Adipose tissue (tissue), 3 donors: Measurements from ENCODE around the gene ANAPC15. TPM values are rescaled to one million over a fixed set of nuclear protein-coding genes. Genes with fewer than 3 reads are reported as not detected.
A peak's percentile ranks its signal among the peaks of the same experiment; 100 is the strongest.

Experiments used
- H3K27ac ChIP-seq: one replicate; pipeline ENCODE4 v1.5.1; 2013; ENCODE audit warnings: low read depth, low read length
- WGBS, 3 donors: extraction: QIAGEN DNeasy Blood & Tissue Kit; methylation state at CpG; one replicate each; pipeline ENCODE4 v1.1.7; 2013; 5-methylcytosine and 5-hydroxymethylcytosine counted together
- polyA plus RNA-seq, 3 donors: library from polyadenylated mRNA; stranded (reverse); fragments of 200-250 nt; gene quantifications; one replicate each; pipeline ENCODE4 v1.2.3, GENCODE V29; 2013
- donor health status: healthy with polysubstance abuse.
- donor health status: Bipolar disorder and iron deficiency.
- donor health status: healthy.

ANAPC15 gene
- polyA plus RNA-seq, 3 donors = 26.8 to 46.9 (median 42.3) TPM

DNA sequence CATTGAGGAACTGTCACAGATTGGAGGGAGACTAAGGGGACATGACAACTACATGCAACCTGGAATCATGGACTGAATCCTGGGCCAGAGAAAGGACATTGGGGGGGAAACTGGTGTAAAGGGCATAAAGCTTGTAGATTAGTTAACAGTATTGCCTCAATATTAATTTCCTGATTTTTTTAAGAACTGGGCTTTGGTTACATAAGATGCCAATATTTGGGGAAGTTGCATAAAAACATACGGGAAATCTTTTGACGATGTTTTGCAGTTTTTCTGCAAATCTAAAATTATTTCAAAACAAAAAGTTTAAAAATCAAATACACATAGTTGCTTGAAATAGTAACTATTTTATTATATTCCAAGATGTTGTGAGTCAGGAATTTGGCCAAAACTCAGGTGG, 20.2 kb upstream of the ANAPC15 start:
- 32 to 84% (median 48%) methylated on average over 2 of the region's 2 CpGs for WGBS, 3 donors
- peak overlapping the region; percentile 62 for H3K27ac ChIP-seq

GRCh38 chr11:72129381-72129780, 16.9 kb upstream of the ANAPC15 start:
- WGBS, 3 donors = 79 to 83% (median 79%) methylated on average over 3 of the region's 3 CpGs
- no peak overlapping the region for H3K27ac ChIP-seq

- WGBS, 3 donors = 58 to 71% (median 61%) methylated on average over 2 of the region's 2 CpGs
- no peak overlapping the region for H3K27ac ChIP-seq
Measured at GRCh38 chr11:72127923-72128322, 15.4 kb upstream of the ANAPC15 start.

DNA sequence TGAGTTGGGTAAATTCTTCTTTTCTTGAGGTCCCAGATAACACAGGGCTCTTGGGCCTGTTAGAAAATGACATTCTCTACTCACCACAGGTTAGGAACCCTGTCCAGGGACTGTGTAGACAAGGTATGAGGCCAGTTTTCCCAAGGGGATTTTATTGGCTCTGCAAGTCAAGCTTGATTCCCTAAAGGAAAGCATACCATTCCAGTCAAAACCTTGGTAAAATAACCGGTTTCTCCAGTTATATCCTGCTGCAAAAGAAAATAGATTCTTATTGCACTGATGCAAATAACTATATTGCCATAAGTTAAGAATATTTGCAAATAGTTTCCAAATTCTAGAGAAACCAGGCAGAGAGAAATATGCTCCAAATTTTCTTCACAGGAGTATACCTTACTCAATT, 13.5 kb upstream of the ANAPC15 start:
- WGBS, 3 donors = 39 to 71% (median 64%) methylated on average over 1 of the region's 1 CpG
- no peak overlapping the region for H3K27ac ChIP-seq

- no peak overlapping the region for H3K27ac ChIP-seq
- 92 to 95% (median 93%) methylated on average over 6 of the region's 6 CpGs for WGBS, 3 donors
Measured at GRCh38 chr11:72124046-72124445, 11.6 kb upstream of the ANAPC15 start.

DNA sequence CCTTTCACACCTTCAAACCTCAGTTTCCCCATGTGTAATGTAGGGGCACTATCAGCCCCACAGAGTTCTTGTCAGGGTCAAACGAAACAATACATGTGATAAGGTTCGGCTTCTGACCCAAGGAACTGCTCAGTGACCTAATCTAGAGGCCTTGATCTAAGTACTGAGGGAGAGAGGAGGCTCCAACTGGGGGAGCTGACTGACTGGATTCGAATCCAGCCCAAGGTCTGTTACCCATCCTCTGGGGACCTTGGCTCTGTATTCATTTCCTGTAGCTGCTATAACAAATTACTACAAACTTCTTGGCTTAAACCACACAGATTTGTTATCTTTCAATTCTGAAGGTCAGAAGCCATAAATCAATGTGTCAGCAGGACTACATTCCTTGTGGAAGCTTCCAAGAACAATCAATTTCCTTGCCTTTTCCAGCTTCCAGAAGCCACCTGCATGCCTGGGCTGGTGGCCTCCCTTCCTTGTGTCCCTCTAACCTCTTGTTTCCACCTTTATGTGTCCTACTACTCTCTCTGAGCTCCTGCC, 10.7 kb upstream of the ANAPC15 start:
- H3K27ac ChIP-seq = no peak overlapping the region
- 49 to 80% (median 68%) methylated on average over 3 of the region's 3 CpGs for WGBS, 3 donors

GRCh38 chr11:72122607-72123006, 10.1 kb upstream of the ANAPC15 start:
- WGBS, 3 donors = 83 to 94% (median 93%) methylated on average over 1 of the region's 1 CpG
- H3K27ac ChIP-seq = no peak overlapping the region

GRCh38 chr11:72120930-72121329, 8.4 kb upstream of the ANAPC15 start:
- WGBS, 3 donors = 80 to 81% (median 80%) methylated on average over 2 of the region's 2 CpGs
- H3K27ac ChIP-seq = no peak overlapping the region

DNA sequence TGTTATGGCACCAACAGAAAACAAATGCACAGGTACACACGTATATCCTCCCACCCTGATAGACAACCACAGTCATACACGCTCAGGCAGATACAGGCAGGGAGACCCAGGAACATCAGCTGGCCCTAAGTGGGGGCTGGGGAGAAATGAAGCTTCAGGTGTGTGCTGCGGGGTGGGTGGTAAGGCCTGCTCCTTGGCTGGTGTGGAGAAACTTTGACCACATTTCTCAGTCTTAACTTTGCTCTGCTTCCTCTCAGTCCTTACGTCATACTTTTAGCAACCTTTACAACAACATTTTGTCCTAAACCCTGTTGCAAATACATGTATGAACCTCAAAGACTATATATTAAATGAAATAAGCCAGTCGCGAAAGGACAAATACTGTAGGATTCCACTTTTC, 6.7 kb upstream of the ANAPC15 start:
- 53 to 74% (median 59%) methylated on average over 6 of the region's 6 CpGs for WGBS, 3 donors

DNA sequence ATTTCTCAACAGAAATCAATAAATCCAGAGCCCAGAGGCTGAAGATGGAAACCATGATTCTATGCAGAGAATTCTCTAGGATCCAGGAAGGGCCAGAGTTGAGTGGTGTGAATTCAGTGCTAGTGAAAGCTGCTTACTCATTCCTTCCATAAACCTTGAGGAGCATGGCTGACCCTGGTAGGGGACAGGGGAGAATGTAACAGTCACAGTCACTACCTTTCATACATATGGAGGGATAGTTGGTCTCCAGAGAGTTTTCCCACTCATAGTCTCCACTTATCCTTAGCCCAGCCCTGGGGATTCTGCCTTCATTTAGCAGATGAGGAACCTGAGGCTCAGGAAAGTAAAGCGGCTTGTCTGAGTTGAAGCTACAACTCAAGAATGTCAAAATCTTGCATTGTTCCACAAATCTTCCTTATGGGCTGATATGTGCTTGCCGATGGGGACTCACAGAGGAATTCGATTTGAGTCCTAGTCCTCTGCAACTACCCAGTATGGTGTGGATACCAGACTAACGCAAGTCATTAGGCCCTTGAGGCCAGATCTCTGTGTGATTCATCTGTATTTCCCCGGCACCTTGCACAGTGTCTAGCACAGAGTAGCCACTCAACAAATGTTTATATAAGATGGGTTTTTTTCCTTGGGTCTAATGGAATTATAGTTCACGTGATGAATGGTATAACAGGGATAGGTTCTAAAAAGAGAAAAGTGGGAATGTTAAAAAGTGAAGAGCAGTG, 3.7 kb upstream of the ANAPC15 start:
- H3K27ac ChIP-seq = no peak overlapping the region
- 85 to 91% (median 90%) methylated on average over 6 of the region's 6 CpGs for WGBS, 3 donors

More for the DNA sequence above, 6.7 kb upstream of the ANAPC15 start:
- H3K27ac ChIP-seq = no peak overlapping the region

DNA sequence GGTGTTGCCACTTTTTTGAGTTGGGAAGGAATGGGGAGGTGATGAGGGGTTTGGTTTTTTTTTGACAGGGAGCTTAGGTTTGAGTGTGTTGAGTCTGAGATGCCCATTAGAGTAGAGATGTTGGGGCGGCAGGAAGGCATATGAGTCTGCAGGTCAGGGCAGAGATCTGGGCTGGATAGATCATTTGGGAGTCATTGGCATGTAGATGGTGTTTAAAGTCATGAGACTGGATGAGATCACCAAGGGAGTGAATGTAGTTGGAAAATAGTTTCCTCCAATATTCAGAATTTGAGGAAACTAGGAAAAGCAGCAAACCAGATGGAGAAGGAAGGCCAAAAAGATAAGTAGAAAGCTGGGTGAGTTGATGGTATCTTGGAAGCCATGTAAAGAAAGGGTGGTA, 2.1 kb upstream of the ANAPC15 start:
- 92 to 98% (median 95%) methylated on average over 1 of the region's 1 CpG for WGBS, 3 donors
- H3K27ac ChIP-seq = no peak overlapping the region

DNA sequence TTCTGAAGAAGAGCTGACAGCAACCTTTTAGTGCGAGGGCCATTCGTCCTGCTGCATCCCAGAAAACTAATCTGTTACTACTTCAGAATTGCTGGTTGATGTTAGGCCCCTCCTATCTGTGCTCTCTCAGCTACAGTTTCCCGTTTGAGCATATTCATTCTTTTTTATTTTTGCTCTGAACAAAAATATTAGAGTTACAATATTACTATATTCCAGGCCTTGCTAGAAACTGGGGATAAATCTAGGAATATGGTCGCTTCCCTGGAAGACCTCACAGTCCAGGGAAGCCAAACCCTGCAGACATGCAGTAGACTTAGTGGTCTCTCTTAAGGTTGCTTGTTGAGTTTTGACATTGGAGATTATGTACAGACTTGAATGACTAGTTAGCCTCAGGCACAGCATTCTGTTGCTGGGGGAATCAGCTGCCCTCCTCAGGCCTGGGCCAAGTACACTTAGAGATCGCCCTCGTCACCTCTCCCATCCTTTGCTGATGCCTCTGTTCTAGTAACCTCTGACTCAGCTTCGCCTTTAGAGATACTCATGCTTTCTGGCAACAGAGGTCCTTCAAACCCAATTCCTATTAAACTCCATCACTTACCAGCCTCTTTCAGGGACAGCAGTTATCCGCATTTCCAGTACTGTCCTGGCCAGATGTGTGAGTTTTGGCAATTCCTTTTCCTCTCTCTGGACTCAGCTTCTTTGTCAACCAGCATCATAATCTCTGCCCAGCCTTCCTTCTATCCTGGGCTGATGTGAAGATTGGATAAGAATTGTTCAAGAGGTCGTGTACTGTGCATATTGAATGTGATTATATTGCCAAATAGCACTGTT, 698 bp upstream of the ANAPC15 start:
- WGBS, 3 donors = 62 to 65% (median 64%) methylated on average over 9 of the region's 9 CpGs
- H3K27ac ChIP-seq = peak overlapping the region; percentile 51

DNA sequence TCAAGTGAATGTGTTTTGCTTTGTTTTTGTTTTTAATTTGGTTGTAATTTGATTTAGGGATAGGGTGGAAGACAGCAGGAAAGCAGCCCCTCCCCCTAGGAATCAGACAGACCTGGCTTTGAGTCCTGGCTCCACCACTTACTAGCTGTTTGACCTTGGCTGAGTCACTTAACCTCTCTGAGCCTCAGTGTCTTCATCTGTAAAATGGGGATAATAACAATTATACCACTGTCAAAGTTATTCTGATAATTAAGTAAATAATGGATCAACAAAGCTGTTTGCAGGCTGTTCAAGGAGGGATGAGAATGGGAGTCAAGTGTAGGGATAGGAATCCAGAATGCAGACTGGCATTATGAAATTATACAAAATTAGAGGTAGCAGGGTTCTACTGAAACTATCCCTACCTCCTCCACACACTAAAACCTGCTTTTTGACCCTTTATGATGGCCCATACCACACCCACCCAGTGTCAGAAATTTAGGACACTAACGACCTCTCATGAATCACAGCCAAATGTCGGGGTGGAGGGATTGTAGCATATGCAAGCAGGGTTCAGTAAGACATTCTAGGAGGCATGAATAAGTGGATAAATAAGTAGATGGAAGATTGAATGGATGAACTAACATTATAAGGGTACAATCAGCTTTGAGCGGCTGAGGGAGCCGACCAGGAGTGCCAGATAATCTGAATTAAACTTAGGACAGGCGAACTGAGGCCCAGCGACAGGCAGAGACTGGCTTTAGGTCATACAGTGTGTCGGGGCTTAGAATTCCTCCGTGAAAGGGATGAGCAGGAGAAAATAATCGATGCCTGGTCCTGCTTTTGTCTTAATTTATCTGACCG, 974 bp downstream of the ANAPC15 start:
- 1 to 3% (median 2%) methylated on average over 10 of the region's 10 CpGs for WGBS, 3 donors
- peak overlapping the region; percentile 76 for H3K27ac ChIP-seq

- no peak within 1 kb of the TSS for H3K27ac ChIP-seq
- WGBS, 3 donors = 92 to 95% (median 93%) methylated on average over 14 of the region's 14 CpGs
Measured at GRCh38 chr11:72105888-72106287, 6.6 kb downstream of the ANAPC15 start, which contains the start of gene TOMT. TOMT (plus strand) TSS chr11:72105924; CDS start chr11:72105952, 28 bp downstream.

- 79 to 84% (median 81%) methylated on average over 11 of the region's 11 CpGs for WGBS, 3 donors
- peak overlapping the region; percentile 71 for H3K27ac ChIP-seq
Measured at GRCh38 chr11:72103754-72104167, 8.7 kb downstream of the ANAPC15 start.

DNA sequence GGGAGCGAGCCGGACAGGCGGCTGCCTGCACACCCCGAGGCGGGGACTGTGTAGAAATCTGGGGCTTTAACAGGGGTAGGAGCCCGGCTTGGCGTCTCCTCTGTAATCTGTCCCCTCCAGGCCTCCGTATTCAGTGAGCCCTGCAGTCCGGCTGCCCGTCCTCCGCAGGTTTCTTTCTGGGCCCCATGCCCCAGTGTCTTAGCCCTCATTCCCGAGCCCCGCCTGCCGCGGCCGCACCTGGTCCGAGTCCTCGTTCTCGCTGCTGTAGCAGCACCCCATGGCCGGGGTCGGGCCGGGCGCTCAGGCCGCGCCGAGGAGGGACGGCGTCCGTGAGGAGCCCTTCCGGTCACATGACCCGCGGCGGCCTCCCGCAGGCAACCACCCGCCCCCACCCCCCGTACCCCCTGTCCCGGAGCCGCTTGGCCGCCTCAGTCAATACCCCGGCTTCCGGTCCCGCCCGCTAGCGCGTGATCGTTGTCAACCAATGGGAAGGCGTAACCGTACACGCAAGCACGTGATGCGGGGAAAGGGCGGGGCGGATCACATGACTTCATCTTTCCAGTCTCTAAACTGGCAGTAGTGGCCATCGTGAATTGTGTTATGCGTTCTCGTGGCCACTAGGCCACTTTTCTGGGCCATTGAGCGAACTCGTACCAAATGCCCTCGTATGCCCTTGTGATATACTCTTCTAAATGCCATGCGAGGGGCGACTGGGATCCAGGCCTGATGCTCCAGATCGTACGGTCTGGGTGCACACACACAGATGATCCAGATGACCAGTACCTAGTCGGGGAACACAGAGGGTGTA, 9.3 kb downstream of the ANAPC15 start, which contains the start of gene LAMTOR1:
Gene LAMTOR1, minus strand, starts transcription at position 352 of the 808 bp plus-strand sequence. Its CDS starts 73 bp downstream, at position 279.
- peak within 1 kb of the TSS; percentile 71 for H3K27ac ChIP-seq
- WGBS, 3 donors = 2% methylated on average over 64 of the region's 64 CpGs

GRCh38 chr11:72102631-72102945, 9.9 kb downstream of the ANAPC15 start:
- WGBS, 3 donors = 1 to 2% (median 1%) methylated on average over 9 of the region's 9 CpGs
- peak overlapping the region; percentile 67 for H3K27ac ChIP-seq

- peak overlapping the region; percentile 67 for H3K27ac ChIP-seq
- WGBS, 3 donors = 32 to 36% (median 35%) methylated on average over 4 of the region's 4 CpGs
Measured at GRCh38 chr11:72102162-72102561, 10.3 kb downstream of the ANAPC15 start.
